ENCODE measurements around the gene STIM1.
A peak's percentile ranks its signal among the peaks of the same experiment; 100 is the strongest.
"Not testable (repeated sequence)": the region's sequence is repeated elsewhere in the genome, so short reads cannot be mapped to it uniquely, and the experiment has no call there.

Gene STIM1

GRCh38 chr11:3853899-3854659 is 1.4 kb upstream of the STIM1 start:
- no peak overlapping the region for H3K4me3 ChIP-seq (ENCODE audit: low read depth, low read length)

DNA sequence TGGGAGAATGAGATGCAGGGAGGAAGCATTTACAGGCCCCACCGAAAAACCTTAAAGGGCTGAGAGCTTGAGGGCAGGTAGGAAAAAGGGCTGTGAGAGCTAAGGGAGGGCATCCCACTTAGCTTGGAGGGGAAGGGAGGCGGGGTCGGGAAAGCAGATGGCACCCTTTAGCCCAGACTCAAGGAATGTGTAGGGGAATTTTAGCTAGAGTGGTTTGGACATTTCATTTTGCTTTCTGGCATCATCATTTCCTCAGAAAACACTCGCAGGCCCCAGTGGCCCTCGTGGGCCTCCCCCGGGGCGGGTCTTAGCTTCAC is 846 bp upstream of the STIM1 start:
- no peak overlapping the region for H3K4me3 ChIP-seq (ENCODE audit: low read depth, low read length)

DNA sequence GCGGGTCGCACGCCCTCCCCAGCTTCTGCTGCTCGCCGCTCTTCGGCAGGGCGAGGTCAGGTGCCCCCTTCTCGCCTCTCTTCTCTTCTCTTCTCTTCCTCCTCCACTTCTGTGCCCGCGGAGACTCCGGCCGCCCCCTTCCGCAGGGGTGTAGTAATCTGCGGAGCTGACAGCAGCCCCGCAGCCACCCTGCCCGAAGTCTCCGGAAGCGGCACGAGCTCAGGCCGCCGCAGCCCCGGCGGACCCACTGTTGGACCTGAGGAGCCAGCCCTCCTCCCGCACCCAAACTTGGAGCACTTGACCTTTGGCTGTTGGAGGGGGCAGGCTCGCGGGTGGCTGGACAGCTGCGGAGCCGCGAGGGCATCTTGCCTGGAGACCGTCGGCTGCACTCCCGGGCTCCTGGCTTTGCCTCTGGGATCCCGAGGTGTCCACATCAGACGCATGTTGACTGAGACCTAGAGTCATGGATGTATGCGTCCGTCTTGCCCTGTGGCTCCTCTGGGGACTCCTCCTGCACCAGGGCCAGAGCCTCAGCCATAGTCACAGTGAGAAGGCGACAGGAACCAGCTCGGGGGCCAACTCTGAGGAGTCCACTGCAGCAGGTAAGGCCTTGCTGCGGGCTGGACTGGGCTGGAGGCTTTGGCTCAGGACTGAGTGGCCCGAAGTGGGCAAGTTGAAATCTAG is 486 bp downstream of the STIM1 start:
- peak overlapping the region; percentile 56 for H3K4me3 ChIP-seq (ENCODE audit: low read depth, low read length)

DNA sequence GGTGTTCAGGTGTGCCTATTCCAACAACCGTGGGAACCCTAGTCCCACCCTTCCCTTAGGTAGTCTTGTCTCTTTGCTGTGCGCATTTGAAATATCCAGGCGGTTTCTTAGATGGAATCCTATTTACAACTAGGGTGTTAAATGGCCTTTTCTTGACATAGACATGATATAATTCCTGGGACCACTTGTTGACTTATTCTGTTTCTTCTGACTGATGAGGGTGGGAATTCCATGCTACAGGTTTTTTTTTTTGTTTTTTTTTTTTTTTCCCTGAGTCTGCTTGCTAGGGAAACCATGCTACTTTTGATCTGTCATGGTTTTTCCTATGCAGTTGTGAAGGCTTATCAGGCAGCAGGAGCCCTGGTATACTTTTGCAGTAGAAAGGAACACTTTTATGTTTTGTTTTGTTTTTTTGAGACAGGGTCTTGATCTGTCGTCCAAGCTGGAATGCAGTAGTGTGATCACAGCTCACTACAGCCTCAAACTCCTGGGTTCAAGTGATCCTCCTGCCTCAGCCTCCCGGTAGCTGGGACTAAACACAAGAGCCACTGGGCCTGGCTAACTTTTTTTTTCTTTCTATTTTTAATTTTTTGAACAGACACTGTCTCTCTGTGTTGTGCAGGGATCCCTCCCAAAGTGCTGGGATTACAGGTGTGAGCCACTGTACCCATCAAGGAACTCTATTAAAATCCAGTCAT is 1.5 kb downstream of the STIM1 start:
- no peak overlapping the region for H3K4me3 ChIP-seq (ENCODE audit: low read depth, low read length)

- no peak overlapping the region for H3K4me3 ChIP-seq (ENCODE audit: low read depth, low read length)
Observed at GRCh38 chr11:3857628-3858027, 2.2 kb downstream of the STIM1 start.

- no peak overlapping the region for H3K4me3 ChIP-seq (ENCODE audit: low read depth, low read length)
Observed at GRCh38 chr11:3859373-3859881, 4.0 kb downstream of the STIM1 start.

GRCh38 chr11:3860375-3860774 is 4.9 kb downstream of the STIM1 start:
- H3K4me3 ChIP-seq (ENCODE audit: low read depth, low read length) = no peak overlapping the region

GRCh38 chr11:3860898-3861393 is 5.5 kb downstream of the STIM1 start:
- not testable (repeated sequence) for H3K4me3 ChIP-seq (ENCODE audit: low read depth, low read length)

- no peak overlapping the region for H3K4me3 ChIP-seq (ENCODE audit: low read depth, low read length)
Observed at GRCh38 chr11:3861683-3862082, 6.2 kb downstream of the STIM1 start.

DNA sequence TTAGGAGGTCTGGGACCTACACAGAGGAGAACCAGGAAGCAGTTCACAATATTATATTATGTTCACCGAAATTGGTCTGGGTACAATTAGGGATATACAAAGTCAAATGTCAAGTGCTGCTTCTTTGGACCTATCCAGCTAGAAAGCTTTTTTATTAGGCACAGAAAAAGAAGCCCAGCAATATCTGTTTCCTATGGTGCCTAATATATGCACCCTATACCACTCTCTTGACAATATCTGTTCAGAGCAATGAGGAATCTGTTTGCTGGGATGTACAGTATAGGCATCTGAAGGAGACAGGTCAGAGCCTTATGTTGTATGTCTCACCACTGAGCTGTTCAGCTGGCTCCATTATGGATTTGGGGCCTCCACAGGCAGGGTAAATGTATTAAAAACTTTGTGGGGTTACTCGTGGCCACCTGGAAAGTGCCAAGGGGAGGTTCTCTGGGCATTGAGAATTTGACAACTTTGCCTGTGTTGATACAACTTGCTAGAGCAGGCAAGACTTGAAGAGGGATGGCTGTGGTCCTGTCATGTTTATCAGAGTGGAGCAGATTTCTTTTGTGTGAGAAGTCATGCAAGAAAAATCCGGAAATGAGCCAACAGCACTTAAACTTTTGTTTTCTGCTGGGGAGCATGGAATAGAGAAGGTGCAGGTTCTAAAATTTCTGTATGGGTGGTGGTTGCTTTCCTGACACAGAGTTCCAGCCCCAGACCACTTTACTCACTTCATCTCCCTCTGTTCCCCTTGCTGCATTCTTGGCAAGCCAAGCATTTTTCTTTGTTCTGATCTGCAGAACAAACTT is 10.1 kb downstream of the STIM1 start:
- no peak overlapping the region for H3K4me3 ChIP-seq (ENCODE audit: low read depth, low read length)

- H3K4me3 ChIP-seq (ENCODE audit: low read depth, low read length) = no peak overlapping the region
Observed at GRCh38 chr11:3866206-3866605, 10.7 kb downstream of the STIM1 start.

GRCh38 chr11:3866836-3867208 is 11.4 kb downstream of the STIM1 start:
- H3K4me3 ChIP-seq (ENCODE audit: low read depth, low read length) = no peak overlapping the region

DNA sequence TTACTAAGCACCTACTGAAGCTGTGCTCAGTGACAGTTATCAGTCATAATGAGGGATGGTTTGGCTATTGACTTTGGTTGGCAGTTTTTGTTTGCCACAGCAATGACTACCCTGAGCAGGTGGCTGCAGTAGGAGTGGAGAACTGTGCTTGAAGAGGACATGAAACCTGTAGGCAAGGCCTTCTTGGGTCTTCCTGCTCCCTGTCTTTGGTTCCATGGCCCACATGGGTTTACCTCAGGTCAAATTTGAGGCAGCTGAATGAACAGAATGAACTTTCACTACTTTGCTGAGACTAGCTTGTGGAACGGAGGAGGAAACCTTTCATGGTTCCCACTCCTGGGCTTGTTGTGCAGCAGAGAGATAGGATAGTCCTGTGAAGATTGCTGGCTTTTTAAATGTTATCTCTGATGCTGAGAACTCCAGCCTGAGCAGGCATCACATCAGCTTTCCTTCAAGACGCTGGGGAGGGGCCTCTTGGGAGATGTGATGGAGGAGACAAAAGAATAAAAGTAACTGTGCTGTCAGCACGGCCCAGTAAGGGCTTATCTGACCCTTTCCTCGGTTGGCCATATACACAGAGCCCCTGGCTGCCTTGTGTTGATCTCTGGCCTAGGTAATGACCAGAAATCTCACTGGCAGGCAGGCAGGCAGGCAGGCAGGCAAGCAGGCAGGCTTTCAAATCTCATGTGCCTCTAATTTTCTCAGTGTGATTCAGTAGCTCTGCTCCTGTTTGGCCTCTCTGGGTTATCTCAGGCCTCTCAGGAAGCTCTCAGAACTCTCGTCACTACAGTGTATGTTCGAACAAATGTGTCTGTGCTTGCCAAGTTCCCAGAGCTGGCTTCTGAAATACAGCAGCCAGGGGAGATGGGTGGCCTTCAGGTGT is 12.0 kb downstream of the STIM1 start:
- H3K4me3 ChIP-seq (ENCODE audit: low read depth, low read length) = no peak overlapping the region

DNA sequence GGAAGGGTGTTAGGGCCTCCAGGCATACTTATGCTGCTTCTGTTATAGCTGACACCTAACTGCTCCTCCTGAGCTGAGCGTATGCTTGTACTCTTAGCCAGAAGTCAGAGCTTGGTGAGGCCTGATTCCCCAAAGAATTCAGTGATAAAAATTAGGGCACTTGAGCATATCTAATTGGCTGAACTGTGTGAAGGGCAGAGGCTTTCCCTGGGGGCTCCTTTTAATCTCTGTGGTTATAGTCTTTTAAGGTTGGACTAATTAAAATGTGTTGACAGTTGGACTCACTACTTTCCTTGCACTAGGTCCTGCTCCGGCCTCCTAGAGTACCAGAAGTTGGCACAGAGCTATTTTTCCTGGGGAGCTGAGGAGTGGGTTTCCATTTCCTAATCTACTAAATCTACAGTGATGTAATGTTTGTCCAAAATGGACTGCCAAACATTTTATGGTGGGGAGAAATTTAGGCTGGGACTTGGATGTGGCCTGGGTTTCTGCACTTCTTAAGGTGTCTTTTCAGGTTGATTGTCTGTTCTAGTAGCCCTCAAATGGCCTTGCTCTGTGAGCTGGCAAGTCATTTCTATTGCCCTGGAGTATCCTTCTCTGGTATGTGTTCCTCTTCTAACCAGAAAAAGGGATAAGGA is 18.4 kb downstream of the STIM1 start:
- H3K4me3 ChIP-seq (ENCODE audit: low read depth, low read length) = no peak overlapping the region

GRCh38 chr11:3876613-3877012 is 21.1 kb downstream of the STIM1 start:
- H3K4me3 ChIP-seq (ENCODE audit: low read depth, low read length) = no peak overlapping the region

DNA sequence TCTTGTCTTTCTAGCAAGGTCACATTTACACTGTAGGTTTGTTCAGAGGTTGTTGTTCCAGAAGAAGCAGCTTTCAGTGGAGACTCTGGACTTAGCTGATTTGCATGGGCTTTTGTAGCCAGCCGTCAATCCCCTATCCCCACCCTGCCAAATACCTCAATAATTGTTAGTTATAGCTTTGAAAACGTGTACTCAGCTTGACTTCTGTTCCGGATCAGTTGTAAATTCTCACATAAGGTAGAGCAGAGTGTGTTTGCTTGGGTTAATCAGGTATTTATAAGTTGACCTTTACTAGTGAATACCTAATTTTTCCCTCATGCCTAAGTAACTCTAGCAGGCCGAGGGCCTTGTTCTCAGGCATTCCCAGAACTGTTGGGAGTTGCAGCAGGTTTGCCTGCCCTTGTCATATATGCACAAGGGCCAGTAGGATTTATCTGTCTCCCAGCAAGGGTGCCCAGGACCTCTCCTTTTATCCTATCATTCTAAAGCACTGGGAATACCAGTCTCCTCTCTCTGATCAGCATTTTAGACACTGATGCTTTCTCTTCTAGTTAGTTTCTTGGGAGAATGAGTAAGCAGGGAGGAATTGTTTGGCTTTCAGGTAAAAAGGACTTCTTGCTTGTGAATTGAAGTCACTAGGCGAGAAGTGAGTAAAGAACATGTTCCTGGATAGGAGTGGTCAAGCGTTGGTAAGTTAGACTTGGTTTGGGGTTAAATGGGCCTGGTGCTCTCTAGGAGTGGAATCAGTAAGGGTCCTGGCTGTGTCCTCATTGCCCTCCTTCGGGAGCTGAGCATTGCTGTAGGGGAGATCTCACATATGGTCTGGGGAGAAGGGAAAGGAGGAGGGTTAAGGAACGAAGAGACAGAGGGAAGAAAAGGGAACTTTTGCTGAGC is 22.1 kb downstream of the STIM1 start:
- H3K4me3 ChIP-seq (ENCODE audit: low read depth, low read length) = no peak overlapping the region

GRCh38 chr11:3878258-3878584 is 22.8 kb downstream of the STIM1 start:
- H3K4me3 ChIP-seq (ENCODE audit: low read depth, low read length) = no peak overlapping the region

DNA sequence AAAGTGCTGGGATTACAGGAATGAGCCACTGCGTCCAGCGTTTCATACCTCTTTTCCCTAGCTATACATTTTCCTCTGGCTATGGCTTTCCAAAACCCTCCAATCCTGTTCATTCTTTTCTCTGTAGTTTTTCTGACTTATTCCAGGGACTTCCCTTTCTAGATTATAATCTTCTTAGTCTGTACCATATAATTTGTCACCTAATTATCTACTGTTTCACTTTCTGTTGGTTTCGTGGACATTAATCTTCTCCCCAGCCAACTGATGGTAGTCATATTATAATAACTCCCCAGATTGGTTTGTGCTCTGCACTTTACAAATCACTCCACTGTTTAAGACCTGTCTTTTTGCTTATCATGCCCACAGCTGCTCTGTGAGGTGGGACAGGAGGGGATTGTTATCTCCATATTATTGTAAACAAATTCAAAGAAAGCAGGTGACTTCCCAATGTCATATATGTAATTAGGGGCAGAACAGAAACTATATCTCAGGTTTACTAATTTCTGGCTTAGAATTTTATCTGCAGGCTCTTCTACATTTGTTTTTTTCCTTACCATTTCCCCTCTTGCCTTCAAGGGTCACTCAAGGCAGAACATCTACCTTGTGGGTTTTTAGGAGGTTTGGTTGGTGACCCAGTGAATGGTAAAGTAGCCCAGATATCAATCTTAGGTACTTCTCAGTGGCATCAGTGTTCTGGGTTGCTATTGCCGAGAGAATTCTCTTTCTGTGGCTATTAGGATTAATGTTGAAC is 23.9 kb downstream of the STIM1 start:
- H3K4me3 ChIP-seq (ENCODE audit: low read depth, low read length) = no peak overlapping the region
